NK-92 treated with Interleukin-12 subunit alpha and Interleukin-12 subunit beta, amount 100 ng/mL, for 24 hours (cell line): Measurements from ENCODE around the gene SPATA4.

Source experiments
- DNase-seq: peaks from one replicate; lab custom pipeline; 2025; lab: John Stamatoyannopoulos, UW

Gene SPATA4

DNA sequence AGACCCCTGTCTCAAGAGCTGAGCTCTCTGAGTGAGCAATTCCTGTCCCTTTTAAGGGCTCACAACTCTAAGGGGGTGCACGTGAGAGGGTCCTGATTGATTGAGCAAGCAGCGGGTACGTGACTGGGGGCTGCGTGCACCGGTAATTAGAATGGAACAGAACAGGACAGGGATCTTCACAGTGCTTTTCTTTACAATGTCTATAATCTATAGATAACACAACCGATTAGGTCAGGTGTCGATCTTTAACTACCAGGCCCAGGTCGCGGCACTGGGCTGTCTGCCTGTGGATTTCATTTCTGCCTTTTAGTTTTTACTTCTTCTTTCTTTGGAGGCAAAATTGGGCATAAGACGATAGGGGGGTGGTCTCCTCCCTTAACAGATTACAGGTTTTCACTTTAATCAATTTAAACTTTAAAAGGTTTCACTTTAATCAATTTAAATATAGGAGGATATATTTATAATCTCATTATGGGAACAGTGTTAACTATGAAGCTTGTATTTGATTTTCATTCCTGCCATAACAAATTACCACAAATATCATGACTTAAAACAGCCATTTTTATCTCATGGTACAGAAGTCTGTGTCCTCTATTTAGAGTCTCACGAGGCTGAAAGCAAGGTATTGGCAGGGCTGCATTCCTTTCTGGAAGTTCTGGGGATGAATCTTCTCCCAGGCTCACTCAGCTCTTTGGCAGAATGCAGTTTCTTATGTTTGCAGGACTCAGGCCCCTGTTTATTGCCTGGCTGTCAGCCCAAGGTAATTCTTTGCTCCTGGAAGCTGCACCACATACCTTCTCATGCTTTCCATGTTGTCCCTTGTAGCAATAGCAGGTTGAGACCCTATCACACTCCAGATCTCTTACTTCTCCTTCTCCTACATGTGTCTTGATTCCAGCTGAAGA, 5.2 kb downstream of the SPATA4 start:
- no peak for DNase-seq

DNA sequence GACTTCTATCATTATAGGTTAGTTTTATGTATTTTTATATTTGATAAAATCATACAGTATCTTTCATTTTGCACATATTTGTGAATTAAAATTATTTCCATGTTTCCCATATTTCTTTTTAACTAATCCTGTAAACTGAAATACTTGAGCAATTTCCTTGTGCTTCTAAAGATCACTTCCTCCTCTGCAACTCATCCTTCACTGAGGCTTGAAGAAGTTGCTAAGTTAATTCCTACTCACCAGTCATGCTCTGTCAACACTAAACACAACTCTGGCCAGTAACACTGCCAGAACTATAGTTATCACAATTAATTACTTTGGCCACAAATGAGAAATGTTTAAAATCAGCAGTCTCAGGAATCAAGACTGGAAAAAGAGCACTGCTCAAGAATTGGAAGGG, 6.7 kb downstream of the SPATA4 start:
- no peak for DNase-seq

DNA sequence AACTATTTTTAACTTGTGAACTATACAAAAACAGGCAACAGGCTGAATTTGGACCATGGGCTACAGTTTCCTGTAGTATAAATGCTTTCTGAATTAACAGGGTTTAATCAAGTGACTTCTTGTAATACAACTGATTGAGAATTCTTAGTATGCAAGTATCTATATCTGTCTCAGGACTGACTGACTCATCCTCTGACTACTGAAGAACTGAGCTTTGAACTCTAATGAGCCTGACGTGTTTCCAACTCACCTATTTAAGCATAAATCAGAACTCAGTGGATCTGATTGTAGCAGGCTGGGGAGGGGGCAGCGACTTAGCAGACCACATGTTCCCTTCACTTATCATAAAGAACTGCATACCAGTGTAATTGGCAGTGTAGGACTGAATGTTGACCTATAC, 7.8 kb downstream of the SPATA4 start:
- no peak for DNase-seq

DNA sequence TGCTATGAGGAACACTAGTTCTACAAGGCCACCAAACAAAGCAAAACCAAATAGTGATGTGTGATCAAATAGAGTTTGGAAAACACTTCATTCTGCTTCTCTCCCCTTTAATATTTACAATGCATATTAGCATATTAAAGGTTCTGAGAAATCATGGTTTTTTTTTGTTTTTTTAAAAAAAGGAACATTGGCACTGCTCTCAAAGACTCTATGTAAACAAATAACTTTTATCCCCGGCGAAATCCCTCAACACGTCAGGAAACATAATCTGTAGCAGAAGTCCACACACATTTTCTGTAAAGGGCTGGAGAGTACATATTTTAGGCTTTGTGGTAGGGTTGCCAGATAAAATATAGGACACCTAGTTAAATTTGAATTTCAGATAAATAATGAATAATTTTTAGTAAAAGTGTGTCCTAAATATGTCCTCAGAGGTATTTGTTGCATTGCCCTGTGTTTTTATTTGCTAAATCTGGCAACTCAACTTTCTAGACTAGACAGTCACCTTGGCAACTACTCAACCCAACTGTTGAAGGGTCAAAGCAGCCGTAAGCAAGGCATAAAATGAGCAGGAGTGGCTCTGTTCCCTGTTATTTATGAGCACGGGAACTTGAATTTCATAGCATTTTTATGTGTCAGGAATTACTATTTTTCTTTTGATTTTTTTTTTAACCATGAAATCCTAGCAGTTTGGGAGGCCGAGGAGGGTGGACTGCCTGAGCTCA, 8.6 kb downstream of the SPATA4 start:
- DNase-seq, result no peak

DNA sequence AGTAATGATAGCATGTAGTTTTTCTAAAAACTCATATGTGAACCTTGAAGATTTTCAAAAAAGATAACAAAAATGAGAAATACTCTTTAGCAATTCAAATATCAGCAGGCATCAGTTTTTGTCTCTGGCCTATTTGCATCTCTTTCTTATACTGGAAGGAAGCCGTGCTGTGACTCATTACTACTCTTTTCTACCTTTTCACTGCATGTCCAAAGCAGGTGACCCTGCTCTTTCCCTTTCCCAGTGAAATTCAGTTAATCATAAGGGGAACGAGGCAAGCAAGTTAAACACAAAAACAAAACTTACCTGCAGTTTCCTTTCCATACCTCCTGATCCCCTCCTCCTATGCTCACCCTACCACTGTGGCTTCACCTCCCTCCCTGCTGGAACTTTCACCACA, 9.3 kb downstream of the SPATA4 start:
- DNase-seq, result no peak

DNA sequence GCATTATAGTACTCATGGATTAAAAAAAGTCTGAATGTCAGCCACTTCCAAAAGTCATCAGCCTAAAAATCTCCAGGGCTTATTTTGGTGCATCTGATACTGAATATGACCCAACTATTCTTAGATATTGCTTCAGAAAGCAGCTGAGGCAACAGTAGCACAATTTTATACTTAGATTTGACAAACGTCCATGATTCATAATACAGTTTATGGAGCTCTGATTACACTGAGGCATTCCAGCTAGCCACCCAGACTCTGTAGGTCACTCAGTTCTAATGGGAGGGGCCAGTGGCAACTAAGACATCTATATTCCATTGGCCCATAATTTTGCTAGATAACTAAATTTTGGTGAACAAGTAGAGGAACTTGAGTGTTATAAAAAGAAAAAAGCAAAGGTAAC, 10.3 kb downstream of the SPATA4 start:
- DNase-seq, result no peak

DNA sequence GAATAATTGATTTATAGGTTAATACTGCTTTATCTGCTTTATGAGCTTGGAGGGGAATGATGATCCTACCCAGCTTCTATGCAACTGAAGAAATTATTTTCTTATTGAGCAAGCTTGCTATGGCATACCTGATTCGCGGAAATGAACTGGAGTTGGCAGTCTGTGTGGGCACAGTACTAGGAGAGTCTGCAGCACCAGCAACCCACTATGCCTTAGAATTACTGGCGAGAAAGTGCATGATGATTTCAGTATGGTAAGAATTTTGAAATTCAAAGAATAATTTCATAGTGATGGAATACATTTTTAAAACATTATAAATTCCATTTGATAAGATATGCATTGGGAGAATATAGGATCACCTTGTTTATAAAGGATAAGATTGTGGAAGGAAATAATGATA, 32.3 kb downstream of the SPATA4 start:
- no peak for DNase-seq

DNA sequence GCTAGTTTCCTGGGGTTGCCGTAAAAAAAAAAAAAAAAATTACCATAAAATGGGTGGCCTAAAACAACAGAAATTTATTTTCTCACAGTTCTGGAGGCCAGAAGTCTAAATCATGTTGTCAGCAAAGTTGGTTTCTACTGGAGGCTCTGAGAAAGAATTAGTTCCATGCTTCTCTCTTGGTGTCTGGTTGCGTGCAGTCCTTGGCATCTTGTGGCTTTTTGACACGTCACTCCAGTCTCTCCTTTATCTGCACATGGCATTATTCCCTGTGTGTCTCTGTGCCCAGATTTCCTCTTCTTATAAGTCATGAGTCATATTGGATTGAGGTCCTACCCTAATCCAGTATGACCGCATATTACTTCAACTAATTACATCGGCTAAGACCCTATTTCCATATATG, 38.7 kb downstream of the SPATA4 start:
- DNase-seq, result no peak

DNA sequence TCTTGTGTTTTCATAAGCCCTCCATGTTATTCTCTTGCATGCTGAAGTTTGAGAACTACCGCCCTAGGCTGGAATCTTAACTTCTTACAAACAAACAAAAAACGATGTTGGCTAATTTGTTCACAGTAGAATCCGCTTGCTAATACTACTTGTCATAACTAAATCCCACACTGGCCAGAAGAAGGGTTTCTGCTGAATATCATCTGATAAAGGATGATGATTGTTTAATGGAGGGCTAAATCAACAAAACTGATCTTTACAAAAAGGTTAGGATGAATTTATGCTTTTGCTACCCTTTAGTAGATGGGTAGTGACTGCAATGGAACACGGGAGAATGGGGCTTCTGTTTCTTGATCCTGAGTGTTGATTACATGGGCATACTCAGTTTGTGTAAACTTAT, 42.3 kb downstream of the SPATA4 start:
- no peak for DNase-seq

DNA sequence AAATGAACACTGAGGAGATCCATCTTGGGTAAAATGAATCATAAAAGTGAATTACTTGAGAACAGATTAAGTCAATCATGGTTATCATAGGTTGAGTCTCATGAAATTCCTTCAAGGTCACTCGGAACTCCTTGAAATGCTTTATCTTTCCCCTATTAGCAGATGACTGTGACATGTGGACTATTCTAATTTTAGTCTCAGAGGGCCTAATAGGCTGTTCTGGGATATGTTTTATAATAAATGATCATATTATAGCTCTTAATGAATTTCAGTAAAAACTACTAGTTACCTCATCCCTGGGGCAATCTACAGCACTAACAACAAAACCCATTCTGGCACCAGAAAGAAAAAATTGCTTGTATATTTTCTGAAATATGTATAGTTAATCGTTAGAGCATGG, 44.7 kb downstream of the SPATA4 start:
- no peak for DNase-seq

DNA sequence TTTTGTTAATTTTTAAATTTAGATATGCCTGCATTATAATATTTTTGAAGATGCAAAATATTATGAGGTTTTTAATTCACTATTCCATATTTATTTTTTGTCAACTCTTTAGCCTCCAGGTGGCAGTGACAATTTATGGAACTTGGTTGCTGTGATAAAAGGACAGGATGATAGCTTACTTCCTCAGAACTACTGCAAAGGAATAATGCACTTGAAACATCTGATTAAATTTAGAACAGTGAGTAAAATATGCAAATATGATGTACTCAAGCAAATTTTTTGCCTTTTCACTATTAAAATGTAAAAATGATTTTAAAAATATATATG, 45.1 kb downstream of the SPATA4 start:
- DNase-seq, result no peak

DNA sequence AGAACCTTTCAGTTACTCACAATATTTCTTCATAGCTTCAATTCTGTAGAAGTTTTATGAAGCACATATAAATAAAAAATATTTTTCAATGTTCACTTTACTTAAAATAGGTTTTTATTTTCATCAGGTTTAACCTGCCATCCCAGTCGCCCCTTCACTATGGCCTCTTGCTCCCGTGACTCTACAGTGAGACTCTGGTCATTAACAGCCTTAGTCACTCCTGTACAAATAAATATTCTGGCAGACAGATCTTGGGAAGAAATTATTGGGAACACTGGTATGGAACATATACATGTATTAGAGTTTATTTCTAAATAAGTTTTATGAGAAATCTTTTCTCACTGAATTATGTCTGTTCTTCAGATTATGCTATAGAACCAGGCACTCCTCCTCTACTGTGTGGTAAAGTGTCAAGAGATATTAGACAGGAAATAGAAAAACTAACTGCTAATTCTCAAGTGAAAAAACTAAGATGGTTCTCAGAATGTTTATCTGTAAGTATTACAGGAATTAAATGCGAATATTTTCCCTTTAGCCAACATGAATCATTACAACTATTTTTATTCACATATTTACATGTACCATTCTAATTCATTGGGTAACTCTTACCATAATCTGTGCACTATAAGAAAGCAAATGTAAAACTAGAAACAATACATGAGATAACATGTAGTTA, 45.6 kb downstream of the SPATA4 start:
- DNase-seq, result no peak

DNA sequence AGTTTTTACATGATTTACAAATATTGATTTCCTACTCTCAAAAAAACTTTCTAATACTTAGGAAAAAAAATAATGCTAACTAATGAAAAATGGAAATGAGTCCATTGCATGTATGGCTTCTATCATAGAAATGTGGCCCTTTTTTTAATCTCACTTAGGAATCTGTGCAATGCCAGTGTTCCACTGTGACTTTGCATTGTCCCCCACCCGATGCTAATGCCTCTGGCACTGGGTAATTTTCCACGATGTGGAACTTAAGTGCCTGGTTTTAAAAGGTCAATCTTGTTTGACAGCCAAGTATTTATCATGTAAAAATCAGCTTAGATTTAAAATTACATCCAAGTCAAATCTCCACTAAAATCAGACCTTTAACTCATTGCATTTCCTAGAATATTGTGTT, 53.1 kb downstream of the SPATA4 start:
- no peak for DNase-seq

DNA sequence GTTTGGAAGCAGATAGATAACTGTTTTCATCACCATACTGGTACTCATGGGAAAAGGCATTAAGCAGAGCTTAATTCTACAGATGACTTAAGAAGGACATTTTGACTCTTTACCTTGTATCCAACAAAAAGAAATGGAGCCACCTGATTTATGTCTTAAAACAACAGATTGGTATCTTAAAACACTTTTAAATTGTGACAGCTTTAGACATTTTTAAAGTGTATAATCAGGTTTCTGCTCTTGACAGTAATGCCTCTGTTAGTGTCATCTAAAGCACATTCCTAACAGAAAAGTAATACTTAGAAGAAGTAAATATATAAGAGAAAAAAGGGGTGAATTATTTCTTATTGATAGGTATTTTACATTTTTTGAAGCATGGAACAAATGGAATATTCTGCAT, 55.9 kb downstream of the SPATA4 start:
- DNase-seq, result no peak

DNA sequence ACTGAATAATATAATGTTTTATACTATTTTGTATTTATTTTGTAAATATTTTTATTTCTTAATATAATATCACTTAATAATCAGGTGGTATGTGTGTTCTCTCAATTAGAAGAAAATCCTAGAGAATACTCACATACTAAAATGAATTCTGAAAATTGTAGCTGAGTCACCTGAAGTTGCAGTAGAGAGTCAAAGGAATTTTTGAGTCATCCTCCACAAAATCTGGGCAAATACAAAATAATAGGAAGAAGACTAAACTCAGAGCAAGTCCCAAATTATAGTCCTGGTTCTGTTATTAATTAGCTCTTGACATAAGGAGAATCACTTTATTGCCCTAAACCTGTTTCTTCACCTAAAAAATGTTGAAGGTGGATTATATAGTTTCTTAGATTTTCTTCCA, 57.8 kb downstream of the SPATA4 start:
- DNase-seq, result no peak

DNA sequence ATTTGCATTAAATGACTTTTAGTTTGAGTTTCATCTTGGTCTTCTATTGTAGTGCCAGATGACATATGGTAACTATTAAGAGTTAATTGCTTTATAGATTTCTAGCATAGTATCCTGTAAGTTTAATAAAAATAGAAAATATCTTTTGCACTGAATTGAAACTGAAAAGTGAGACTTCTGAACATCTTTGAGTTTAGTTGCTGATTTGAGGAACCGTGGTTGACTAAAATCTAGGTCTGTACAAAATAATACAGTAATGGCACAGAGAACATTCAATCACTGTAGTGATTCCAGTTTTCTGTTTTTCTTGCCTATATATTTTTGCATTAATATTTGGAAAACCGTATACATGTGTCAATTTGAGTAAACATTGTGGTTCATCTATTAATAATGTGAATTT, 60.7 kb downstream of the SPATA4 start:
- DNase-seq, result no peak
